Stimulated activated CD4-positive, alpha-beta T cell treated with anti-CD3 and anti-CD28 coated beads, Interleukin-12 subunit alpha, Interleukin-12 subunit beta, amount 100 ng/mL, for 48 hours (primary cell): Measurements from ENCODE around the gene KIF13A.
"Not testable (repeated sequence)": the region's sequence is repeated elsewhere in the genome, so short reads cannot be mapped to it uniquely, and the experiment has no call there.

Experiments used
- DNase-seq, 3 donors: peaks; one replicate each; pipeline ENCODE4 v3.0.0-alpha.2; 2020; ENCODE audit warnings: low read depth in 2 of 3, low spot score in 1 of 3

Gene KIF13A

GRCh38 chr6:17851720-17852161, 135.7 kb downstream of the KIF13A start:
- DNase-seq, result no peak

GRCh38 chr6:17851001-17851719, 136.3 kb downstream of the KIF13A start:
- no peak for DNase-seq

GRCh38 chr6:17850281-17850680, 137.2 kb downstream of the KIF13A start:
- no peak for DNase-seq

GRCh38 chr6:17847203-17847760, 140.2 kb downstream of the KIF13A start:
- DNase-seq, result no peak

GRCh38 chr6:17846762-17847161, 140.7 kb downstream of the KIF13A start:
- no peak for DNase-seq

- no peak for DNase-seq
Measured at GRCh38 chr6:17845598-17845997, 141.8 kb downstream of the KIF13A start.

- DNase-seq, result not testable (repeated sequence)
Measured at GRCh38 chr6:17844967-17845366, 142.5 kb downstream of the KIF13A start.

GRCh38 chr6:17842934-17843821, 144.3 kb downstream of the KIF13A start:
- no peak for DNase-seq

- DNase-seq, result no peak
Measured at GRCh38 chr6:17842014-17842776, 145.2 kb downstream of the KIF13A start.

GRCh38 chr6:17839513-17840223, 147.8 kb downstream of the KIF13A start:
- DNase-seq, result no peak

GRCh38 chr6:17836293-17836692, 151.1 kb downstream of the KIF13A start:
- no peak for DNase-seq

- no peak for DNase-seq
Measured at GRCh38 chr6:17835784-17836183, 151.7 kb downstream of the KIF13A start.

- no peak for DNase-seq
Measured at GRCh38 chr6:17831135-17831534, 156.3 kb downstream of the KIF13A start.

- no peak for DNase-seq
Measured at GRCh38 chr6:17829905-17830304, 157.5 kb downstream of the KIF13A start.

GRCh38 chr6:17828149-17828548, 159.3 kb downstream of the KIF13A start:
- DNase-seq, result no peak

GRCh38 chr6:17826301-17826700, 161.1 kb downstream of the KIF13A start:
- no peak for DNase-seq

- no peak for DNase-seq
Measured at GRCh38 chr6:17820055-17820454, 167.4 kb downstream of the KIF13A start.

- no peak for DNase-seq
Measured at GRCh38 chr6:17817763-17818162, 169.7 kb downstream of the KIF13A start.

- no peak for DNase-seq
Measured at GRCh38 chr6:17816921-17817611, 170.4 kb downstream of the KIF13A start.

- DNase-seq, result no peak
Measured at GRCh38 chr6:17813542-17813941, 173.9 kb downstream of the KIF13A start.
